Activated CD8-positive, alpha-beta memory T cell treated with anti-CD3 and anti-CD28 coated beads for 1 hour (primary cell): ENCODE measurements around the gene CEBPG.

Experiments used
- DNase-seq, 2 donors: peaks; one replicate each; pipeline ENCODE4 v3.0.0-alpha.2; 2020; ENCODE audit warnings: low read depth in 1 of 2; ENCODE audit errors: extremely low read depth in 1 of 2

The CEBPG gene

GRCh38 chr19:33349319-33350289, 23.9 kb upstream of the CEBPG start:
- no peak for DNase-seq

GRCh38 chr19:33350538-33351309, 22.8 kb upstream of the CEBPG start:
- DNase-seq, result no peak

- DNase-seq, result no peak
Observed at GRCh38 chr19:33355535-33355934, 18.0 kb upstream of the CEBPG start.

- no peak for DNase-seq
Observed at GRCh38 chr19:33357556-33357955, 16.0 kb upstream of the CEBPG start.

- DNase-seq, result no peak
Observed at GRCh38 chr19:33358408-33358807, 15.1 kb upstream of the CEBPG start.

- DNase-seq, result no peak
Observed at GRCh38 chr19:33359581-33359980, 13.9 kb upstream of the CEBPG start.

- no peak for DNase-seq
Observed at GRCh38 chr19:33362508-33363228, 10.8 kb upstream of the CEBPG start.

GRCh38 chr19:33363476-33363875, 10.0 kb upstream of the CEBPG start:
- DNase-seq, result no peak

GRCh38 chr19:33365691-33366090, 7.8 kb upstream of the CEBPG start:
- DNase-seq, result no peak

GRCh38 chr19:33366127-33366526, 7.4 kb upstream of the CEBPG start:
- DNase-seq, result no peak

- DNase-seq, result no peak
Observed at GRCh38 chr19:33366897-33367296, 6.6 kb upstream of the CEBPG start.

- DNase-seq, result no peak
Observed at GRCh38 chr19:33368074-33368864, 5.2 kb upstream of the CEBPG start.

GRCh38 chr19:33370783-33371182, 2.7 kb upstream of the CEBPG start:
- DNase-seq, result no peak

- DNase-seq, result no peak
Observed at GRCh38 chr19:33374236-33374714, 766 bp downstream of the CEBPG start.

GRCh38 chr19:33375156-33375836, 1.8 kb downstream of the CEBPG start:
- DNase-seq, result no peak

GRCh38 chr19:33375837-33376159, 2.3 kb downstream of the CEBPG start:
- DNase-seq, result no peak

GRCh38 chr19:33376423-33376822, 2.9 kb downstream of the CEBPG start:
- no peak for DNase-seq

GRCh38 chr19:33376941-33377557, 3.5 kb downstream of the CEBPG start:
- DNase-seq, result no peak
